NCI-H524 treated with DMSO at 0.1 percent for 48 hours (cell line): Measurements from ENCODE around the gene PIEZO2.

Experiments
- DNase-seq: peaks from one replicate; lab custom pipeline; 2025; lab: John Stamatoyannopoulos, UW

PIEZO2 gene

DNA sequence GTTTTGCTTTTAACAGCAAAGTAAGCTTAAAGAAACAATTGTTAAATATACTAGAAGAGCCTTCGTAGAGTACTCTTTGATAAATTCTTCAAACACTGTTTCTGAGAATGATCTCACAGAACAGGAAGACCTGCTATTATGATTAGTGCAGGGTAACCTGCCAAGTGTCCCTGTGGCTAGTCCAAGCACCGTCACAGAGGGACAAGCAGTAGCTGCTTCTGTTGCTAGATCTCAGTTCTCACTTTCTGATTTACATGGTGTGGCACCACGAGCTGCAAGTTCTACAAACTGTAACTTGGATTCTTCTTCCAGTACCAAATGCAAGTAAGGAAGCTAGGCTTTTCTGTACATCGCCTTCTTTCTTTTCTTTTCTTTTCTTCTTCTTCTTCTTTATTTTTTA is 121.5 kb downstream of the PIEZO2 start:
- no peak for DNase-seq

DNA sequence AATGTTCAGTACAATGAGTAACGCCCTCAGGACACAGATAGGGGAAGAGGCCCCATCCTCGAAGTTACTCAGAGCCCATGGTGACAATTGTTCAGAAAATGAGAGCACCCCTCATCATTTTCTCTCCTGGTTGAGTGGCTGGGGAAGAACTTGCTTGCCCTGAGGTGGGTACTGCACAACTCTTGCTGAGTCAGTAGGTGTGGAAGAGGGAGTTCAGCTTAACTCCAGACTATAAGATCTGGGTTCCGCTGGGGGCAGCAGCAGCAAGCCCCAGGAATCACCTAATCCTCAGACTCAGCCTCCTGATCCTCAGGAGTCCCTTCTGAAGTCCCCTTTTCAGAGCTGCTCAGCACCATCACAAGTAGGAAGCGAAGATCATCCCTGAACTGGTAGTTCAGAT is 123.7 kb downstream of the PIEZO2 start:
- no peak for DNase-seq

DNA sequence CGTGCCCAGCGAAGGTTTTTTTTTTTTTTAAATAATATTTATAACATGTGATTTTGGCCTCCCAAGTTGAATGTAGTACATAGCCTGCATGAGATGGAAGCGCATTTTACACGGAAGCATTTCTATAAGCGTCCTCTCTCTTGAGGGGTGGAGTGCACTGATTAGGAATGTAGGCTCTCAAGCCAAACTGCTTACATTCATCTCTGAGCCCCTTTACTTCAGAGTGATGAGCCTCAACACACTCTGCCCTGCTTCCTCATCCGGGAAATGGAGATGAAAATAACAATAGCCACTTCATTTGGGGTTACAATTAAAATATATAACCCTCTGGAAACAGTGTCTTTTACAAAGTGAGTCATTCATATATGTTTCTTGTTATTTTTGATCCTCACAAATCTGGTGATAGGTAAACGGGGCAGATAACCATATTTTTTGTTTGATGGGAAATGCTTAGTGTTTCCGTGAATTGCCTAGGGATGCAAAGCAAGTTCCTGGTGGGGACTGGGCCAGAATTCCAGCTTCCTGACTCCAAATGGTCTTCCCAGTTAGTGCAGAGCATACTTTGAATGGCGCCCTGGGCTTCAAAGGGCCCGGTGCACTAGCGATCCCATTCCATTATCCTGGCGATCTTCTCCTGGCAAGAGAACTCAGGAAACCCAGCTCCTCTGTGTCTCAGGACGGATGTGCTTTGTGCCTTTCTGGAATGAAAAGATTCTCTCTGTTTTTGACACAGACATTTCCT is 124.3 kb downstream of the PIEZO2 start:
- DNase-seq = no peak

DNA sequence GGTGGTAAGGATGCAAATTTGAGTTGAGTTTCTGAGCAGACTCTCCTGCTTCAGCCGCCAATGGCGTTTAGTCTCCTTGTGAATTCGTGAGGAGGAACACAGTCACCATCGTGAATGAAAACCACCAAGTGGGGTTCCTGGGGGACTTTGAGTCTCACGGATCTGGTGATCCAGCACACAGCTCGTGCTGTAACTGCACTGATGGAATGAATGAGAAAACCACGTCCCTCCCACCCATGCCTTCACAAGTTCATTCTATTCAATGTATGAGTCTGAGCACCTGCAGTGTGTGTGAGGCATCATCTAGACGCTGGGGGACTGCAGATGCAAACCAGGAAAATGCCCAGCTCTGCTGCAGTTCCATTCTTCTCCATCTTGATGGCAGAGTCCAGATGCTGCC is 127.9 kb downstream of the PIEZO2 start:
- DNase-seq = no peak

DNA sequence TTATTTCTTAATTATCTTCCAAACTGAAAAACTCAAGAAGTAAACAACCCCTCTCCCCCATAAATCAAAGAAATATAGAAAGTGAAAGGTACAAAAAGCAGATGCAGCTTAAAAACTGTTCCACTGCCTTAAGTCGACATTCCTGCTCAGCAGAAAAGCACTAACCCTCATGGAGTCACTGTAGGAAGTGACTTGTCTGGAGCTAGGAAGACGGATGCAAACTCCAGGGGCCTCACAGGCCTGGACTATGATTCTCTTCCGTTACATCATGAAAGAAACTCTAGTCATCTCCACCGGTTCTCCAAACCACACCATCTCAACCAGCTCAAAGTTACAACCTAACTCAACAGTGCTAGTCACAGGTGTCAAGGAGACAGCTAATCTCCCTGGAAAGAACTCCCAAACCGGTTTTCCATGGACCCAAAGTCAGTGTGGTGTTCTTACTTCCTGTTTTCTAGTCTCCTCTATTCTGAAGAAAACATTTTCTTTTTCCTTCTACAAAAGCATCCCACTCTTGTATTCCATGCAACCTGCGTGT is 128.4 kb downstream of the PIEZO2 start:
- DNase-seq = no peak

DNA sequence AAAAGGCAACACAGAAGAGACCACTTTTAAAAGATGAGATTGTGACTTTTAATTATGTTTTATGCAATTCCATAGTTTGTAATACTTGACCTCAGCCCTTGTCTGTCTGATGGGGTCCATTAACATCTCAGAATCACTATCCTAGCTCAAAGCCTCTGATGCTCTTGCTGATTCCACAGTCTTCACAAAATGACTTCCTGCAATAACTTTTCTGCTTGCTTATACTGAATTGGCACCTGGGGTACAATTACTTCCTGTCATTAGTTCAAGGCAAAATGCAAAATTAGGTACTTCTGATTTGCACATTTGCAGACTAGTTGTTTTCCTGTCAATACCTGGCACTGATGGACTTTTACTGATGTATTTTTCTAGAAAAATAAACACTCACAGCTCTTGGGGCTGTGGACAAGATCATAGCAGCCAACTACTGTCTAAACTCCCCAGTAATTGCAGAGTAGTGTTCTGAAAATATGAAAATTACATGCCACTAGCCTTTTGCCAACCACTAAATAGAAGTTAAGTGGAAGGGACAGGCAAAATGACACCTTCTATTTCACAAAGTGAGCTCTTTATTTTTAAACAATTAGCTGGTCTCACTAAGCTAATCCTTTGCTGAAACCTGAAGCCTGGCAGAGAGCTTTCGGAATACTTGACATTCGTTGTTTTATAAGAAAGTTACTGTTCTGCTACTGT is 129.1 kb downstream of the PIEZO2 start:
- no peak for DNase-seq

DNA sequence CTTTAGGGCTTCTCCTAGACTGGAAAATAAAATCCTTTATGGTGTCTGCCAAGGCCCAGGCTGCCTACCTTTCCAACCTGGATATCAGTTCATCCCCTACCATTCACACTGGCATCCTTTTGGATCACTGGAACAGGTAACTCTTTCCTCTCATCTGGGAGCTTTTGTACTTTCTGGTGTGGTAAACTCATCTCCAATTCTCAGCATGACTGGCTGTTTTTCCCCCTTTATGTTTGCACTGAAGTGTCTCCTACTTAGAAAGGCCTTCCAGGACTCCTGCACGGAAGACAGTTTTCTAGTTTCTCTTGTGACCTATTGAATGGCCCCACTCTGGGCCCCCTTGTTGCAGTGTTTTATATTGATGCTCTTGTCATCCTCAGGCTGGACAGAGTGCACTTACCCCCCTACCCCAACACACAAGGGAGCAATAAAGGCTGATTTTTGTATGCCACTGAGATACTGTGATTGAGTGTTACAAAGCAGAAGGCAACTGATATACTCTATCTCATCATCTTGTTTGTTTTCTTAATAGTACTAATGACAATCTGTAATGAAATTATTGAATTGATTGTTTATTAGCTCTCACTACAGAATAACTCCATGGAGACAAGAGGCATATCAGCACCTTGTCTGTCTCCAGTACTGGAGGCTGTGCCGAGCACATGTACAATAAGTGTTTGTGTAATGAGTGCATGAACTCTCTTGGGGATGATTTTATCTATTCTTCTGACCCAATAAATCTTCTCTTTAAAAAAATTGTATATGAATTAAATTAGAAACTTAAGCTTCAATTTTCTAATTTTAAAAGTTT is 129.9 kb downstream of the PIEZO2 start:
- DNase-seq = no peak

DNA sequence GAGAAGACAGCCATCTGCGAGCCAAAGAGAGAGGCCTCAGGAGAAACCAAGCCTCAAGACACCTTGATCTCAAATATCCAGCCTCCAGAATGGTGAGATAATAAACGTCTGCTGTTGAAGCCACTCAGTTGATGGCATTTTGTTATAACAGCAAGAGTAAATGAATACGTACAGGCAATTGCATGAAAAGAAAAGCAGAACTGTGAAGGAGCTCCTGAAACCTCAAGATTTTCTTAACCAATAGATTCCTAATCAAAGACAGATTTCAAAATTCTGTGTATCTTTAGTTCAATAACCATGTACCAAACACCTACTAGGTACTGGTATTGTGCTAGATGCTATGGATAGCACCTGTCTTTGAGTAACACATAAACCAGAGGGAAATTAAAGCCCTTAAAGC is 139.5 kb downstream of the PIEZO2 start:
- DNase-seq = no peak

DNA sequence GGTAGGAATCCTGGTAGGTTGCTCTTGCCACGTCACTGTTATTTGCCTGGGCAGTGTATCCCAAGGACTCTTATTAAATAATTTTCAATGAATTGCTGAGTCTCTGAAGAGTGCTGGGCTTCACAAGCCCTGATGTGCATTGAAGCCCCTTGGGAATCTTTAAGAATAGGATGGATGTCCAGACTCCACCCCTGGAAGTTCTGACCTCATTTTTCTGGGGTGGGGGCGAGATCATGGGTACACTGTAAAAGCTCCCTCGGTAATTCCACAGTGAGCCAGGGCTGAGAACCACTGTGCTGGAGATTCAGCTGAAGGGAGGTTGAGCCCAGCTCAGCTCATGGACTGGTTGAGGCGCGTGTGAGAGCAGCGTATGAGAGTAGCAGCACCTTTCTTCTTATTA is 140.2 kb downstream of the PIEZO2 start:
- DNase-seq = no peak

DNA sequence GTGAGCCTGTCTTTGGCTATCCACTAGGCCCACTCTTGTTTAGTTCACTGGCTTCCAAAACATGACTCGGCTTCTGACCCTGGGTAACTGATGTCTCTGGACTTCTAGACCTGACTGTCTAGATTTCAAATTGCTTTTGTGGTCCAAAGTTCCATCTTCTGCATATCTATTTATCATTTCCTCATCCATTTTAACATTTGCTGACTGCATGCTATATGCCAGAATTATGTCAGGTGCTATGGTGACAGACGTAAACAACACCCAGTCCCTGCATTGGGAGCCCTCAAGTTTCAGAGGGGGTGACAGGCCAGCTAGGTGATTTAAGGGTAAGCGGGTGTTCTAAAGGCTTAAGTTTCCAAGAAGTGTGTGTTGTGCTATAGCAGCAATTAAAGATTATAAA is 140.9 kb downstream of the PIEZO2 start:
- no peak for DNase-seq

DNA sequence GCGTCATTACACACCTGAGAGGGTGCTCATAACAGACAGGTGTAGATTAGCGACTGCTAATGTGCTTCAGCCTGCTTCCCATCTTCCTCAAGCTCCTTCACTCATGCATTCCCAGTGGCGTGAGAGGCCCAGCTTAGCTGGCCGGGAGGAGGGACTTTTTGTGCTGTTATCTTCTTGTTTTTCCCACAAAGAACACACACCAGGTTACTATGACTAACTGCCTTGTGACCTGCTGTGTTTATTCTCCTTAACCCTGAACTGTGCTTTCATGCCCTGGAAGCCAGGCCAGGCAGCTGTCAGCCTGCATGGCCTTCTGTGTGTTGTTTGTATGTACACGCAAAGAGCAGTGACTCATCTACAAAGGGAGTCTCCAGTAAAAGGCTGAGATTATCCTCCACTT is 143.8 kb downstream of the PIEZO2 start:
- DNase-seq = no peak

DNA sequence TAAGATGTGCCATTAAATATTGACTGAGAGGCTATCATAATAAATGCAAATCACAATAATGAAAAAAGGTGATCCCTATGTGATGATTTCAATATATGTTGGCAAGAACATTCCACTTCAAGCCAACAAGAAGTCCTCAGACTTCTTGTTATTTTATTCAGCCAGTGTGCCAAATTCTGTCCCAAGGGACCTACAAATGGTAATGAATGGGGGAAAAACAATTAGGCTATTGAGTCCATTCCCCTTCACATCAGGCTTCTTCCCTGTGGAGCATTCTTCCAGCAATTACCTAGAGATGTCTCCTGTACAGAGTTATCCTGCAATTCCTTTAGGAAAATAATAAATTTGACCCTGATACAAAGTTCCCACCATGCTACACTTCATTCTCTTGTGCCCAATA is 144.4 kb downstream of the PIEZO2 start:
- DNase-seq = no peak

DNA sequence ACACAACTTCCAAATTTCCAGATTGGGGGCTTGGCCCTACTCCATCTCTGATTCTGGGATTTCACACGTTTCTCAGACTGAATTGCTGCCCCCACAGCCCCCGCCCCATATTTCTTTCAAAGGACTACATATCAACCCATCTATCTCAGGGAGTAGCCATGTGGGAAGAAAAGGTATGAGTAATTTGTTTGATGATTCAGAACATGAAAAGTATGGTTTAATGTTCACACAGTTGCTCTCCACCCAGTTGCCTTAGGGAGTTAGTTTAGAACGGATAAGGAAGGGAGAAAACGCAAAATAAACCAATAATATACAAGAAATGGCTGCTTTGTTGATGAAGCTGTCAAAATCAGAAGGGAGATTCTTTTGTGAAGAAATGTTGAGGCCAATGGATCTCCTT is 145.1 kb downstream of the PIEZO2 start:
- DNase-seq = no peak

DNA sequence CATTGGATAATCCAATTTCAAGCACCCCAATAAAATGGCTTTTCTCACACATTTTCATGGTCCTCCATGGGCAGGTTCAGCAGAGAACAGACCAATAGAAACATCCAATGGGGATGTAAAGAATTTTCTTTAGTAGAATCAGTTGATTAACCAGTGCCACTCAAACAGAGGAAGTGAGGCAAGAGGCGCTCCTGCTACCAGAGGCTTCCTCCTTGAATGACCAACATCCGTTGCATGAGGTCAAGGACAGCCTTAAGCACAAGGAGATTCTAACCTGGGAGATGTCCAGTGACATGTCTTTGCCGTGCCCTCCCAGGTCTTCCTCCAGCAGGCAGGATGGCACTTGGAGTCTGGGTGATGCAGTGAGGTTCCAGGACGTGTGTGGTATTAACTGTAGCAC is 146.6 kb downstream of the PIEZO2 start:
- no peak for DNase-seq

DNA sequence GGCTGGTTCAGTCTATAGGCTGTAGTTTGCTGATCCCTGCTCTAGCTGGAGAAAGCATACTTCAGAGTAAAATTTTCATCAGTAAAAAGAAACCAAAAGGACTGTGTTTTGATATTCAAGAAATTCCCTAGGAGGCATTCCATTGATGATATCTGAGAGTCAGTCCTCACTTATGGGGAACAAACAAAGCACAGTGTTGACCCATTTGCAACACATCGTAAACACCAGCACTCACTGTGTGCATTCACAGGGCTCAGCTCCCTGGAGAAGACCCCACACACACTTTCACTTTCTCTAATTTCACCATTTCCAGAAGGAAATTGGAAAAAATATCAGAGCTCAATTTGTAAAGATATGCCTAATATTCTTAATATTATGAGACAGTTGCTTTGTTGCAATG is 147.1 kb downstream of the PIEZO2 start:
- DNase-seq = no peak

DNA sequence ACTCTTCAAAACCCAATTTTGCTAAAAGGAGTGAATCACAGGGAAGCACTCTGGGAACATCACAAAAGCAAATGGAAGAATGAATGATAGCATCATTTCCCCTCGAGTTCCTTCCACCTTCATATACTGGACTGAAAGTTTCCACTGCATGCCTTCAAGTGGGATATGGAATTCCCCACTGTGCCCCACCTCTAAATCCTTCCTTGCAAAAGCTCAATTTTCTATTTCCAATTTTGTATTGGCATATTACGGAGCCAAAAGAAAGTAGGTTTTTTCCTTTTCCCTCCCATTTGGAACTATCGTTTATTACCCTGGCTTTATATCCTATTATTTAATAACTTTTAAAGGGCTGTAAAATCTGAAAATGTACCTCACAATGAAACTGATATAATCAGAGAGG is 149.3 kb downstream of the PIEZO2 start:
- no peak for DNase-seq

DNA sequence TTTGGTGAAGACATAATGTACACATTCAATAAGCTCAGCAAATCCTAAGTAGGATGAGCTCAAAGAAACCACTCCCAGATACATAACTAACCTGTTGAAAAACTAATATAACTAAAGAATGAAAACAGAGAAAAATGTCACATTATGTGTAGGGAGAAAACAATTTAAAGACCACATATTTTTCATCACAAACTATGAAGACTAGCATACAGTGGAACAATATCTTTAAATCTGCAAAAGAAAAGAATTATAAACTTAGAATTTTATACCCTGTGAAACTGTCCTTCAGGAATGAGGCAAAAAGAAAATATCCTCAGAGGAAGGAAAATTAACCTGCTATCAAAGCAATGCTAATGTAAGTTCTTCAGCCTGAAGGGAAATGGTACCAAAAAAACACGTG is 151.5 kb downstream of the PIEZO2 start:
- no peak for DNase-seq

DNA sequence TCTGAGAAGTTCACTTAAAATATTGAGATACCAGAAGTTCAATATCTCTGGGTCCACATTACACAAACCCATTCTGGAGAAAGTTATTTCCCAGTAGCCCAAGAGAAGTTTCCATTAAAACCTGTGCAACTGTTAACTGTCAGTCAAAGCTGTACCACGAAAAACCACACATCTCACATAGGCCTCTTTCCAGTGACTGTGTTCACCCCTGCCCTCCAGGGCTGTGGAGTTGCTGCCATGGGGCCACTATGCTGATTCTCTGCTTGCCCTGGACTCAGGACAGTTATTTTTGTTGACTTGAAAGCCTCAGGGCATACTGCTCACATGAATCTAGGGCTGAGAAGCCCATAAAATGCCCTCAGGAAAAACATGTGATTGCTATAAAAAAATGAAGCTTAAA is 153.8 kb downstream of the PIEZO2 start:
- DNase-seq = no peak

DNA sequence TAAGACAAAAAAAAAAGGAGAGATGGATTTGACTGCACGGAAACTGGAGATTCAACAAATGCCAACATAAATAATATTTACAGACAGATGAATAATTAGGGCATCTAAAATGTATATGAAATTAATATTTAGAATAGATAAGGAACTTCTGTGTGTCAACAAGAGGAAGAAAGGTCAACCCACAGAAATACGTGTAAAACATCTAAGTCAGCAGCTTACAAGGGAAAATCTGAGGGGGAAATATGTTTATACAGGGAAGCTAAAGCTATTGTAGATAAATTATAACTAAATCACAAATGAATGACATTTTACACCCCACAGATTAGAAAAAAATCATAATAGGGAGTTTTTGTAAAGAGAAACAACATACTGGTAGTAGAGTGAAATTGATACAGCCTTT is 159.9 kb downstream of the PIEZO2 start:
- DNase-seq = no peak

DNA sequence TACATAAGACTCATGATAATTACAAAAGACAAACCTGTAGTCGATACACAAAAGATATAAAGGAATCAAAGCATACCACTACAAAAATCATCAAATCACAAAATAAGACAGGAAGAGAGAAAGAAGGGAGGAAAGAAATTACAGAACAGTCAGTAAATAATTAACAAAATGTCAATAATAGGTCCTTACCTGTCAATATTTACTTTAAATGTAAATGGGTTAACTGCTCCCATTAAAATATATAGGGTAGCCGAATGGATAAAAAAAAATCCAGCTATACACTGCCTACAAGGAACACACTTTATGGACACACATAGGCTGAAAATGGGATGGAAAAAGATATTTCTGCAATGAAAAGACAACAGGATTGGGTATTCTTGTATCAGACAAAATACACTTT is 163.7 kb downstream of the PIEZO2 start:
- DNase-seq = no peak

DNA sequence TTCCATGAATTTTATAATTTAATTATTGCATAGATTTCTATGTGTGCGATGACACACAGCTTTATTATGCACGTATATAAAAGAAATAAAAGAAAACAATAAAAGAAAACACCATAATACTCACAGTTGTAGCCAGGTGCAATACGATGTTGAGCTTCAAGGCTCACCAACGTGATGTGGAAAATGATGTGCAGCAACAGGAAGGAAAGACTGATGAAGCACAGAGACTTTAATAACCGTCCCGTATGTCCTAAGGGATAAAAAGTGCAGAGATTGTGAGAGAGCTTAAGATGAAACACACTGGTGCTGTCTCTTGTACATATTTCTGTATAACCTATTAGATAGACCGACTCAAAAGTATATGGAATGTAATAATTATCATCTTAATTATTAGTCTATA is 170.0 kb downstream of the PIEZO2 start:
- DNase-seq = no peak

DNA sequence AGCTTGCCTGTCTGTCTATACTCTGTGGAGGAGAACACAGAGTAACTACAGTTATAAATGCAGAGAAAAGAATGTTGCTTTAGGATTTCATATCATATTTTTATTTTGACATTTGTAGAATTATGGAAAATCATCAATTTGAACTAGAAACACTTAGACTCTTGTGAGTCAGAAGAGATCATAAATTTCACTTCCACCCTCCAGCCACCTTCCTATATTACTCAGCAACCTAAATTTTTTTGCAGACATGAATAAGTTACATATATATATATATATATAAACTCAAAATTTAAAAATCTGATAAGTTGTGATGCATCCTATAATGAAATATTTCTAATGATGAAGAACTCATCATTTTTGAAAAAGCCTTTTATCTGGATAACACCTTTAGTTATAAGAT is 172.3 kb downstream of the PIEZO2 start:
- DNase-seq = no peak
